ENCODE measurements around the gene TBRG1. TPM values are rescaled to one million over a fixed set of nuclear protein-coding genes. Genes with fewer than 3 reads are reported as not detected.
A peak's percentile ranks its signal among the peaks of the same experiment; 100 is the strongest.

The TBRG1 gene
- total and polyA plus RNA-seq, 2 experiments from 2014 or later: 24.8 to 56.6 TPM

DNA sequence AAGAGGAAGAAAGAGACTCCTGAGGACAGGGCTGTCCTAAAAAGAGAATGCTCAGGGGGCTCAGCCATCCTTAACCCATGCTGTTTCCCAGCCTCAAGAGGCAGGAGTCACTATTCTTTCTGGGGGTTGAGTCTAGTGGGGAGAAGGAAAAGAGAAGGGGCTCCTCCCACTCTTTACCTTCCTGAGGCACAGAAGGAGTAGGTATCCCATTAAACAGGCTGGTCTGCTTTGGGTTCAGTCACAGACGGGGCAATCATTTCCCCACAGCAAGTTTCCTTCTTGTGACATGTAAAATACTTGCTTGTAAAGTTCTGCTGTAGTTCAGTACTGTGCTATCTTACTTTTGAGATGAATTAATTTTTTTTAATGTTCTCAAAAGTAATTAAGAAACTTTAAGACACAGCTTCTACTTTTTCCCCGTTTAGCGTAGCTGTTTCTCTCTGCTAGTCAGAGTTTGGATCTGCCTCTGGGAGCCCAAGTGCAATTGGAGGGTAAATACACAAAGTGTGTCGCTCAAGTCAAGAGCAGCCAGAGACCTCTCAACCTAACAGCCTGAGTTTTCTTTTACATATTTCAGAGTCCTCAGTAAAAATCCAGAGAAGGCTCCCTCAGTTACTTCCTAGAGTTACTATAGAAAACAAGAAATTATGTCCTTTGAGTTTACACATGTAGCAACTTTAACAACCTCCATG is 37.8 kb upstream of the TBRG1 start:
- H3K27ac ChIP-seq (ENCODE audit: low read depth): no peak overlapping the region
- H3K4me2 ChIP-seq: no peak overlapping the region
- no peaks in the 10 kb centered on the region for H4K20me1 ChIP-seq (replicated peaks; ENCODE audit: insufficient read depth)
- peak overlapping the region; percentile 78 for H2AFZ ChIP-seq
- DNase-seq (ENCODE audit: low spot score) (no peak), ATAC-seq (peak; percentile 62)
- TF ChIP-seq, protein P1, sequence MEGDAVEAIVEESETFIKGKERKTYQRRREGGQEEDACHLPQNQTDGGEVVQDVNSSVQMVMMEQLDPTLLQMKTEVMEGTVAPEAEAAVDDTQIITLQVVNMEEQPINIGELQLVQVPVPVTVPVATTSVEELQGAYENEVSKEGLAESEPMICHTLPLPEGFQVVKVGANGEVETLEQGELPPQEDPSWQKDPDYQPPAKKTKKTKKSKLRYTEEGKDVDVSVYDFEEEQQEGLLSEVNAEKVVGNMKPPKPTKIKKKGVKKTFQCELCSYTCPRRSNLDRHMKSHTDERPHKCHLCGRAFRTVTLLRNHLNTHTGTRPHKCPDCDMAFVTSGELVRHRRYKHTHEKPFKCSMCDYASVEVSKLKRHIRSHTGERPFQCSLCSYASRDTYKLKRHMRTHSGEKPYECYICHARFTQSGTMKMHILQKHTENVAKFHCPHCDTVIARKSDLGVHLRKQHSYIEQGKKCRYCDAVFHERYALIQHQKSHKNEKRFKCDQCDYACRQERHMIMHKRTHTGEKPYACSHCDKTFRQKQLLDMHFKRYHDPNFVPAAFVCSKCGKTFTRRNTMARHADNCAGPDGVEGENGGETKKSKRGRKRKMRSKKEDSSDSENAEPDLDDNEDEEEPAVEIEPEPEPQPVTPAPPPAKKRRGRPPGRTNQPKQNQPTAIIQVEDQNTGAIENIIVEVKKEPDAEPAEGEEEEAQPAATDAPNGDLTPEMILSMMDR (conservative IDR thresholded peaks at IDR 0.05; ENCODE audit: low read depth in 2 of 2): no peak
- TF ChIP-seq JUNB (IDR thresholded peaks at IDR 0.05; ENCODE audit: unreplicated experiment): no peak
- TF ChIP-seq STAT1 (IDR thresholded peaks at IDR 0.05; ENCODE audit: unreplicated experiment): no peak
- no peak for TF ChIP-seq POLR2AphosphoS5 (IDR thresholded peaks at IDR 0.05; ENCODE audit: low read depth)
- TF ChIP-seq CREB1 (CRISPR knock-in tag; IDR thresholded peaks at IDR 0.05; ENCODE audit: low read depth): no peak
- TF ChIP-seq, protein P2, sequence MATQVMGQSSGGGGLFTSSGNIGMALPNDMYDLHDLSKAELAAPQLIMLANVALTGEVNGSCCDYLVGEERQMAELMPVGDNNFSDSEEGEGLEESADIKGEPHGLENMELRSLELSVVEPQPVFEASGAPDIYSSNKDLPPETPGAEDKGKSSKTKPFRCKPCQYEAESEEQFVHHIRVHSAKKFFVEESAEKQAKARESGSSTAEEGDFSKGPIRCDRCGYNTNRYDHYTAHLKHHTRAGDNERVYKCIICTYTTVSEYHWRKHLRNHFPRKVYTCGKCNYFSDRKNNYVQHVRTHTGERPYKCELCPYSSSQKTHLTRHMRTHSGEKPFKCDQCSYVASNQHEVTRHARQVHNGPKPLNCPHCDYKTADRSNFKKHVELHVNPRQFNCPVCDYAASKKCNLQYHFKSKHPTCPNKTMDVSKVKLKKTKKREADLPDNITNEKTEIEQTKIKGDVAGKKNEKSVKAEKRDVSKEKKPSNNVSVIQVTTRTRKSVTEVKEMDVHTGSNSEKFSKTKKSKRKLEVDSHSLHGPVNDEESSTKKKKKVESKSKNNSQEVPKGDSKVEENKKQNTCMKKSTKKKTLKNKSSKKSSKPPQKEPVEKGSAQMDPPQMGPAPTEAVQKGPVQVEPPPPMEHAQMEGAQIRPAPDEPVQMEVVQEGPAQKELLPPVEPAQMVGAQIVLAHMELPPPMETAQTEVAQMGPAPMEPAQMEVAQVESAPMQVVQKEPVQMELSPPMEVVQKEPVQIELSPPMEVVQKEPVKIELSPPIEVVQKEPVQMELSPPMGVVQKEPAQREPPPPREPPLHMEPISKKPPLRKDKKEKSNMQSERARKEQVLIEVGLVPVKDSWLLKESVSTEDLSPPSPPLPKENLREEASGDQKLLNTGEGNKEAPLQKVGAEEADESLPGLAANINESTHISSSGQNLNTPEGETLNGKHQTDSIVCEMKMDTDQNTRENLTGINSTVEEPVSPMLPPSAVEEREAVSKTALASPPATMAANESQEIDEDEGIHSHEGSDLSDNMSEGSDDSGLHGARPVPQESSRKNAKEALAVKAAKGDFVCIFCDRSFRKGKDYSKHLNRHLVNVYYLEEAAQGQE (IDR thresholded peaks at IDR 0.05; ENCODE audit: unreplicated experiment): no peak
- no peak for TF ChIP-seq EZH2phosphoT487 (IDR thresholded peaks at IDR 0.05; ENCODE audit: unreplicated experiment)
- TF ChIP-seq NANOG (IDR thresholded peaks at IDR 0.05; ENCODE audit: borderline replicate concordance): no peak
- TF ChIP-seq EZH2 (IDR thresholded peaks at IDR 0.05; ENCODE audit: low read depth, unreplicated experiment): no peak
- H3K27me3 Mint-ChIP-seq (ENCODE audit: insufficient read depth, low read depth, poor library complexity): no peaks in the 10 kb centered on the region
- no peaks in the 10 kb centered on the region for H3K4me1 ChIP-seq (ENCODE audit: insufficient read depth)
- peaks cover 12% of the 10 kb centered on the region; the same call in 2 of the 3 replicates for H3K4me1 Mint-ChIP-seq
- H3K9me2 ChIP-seq (ENCODE audit: insufficient read depth): 0 out of 2 replicates have a peak, but pooled peaks cover 4% of the 10 kb centered on the region
- no peak overlapping the region for H3K4me3 Mint-ChIP-seq
- no peaks in the 10 kb centered on the region for H3K36me3 ChIP-seq (ENCODE audit: insufficient read depth)
- H3K9me3 Mint-ChIP-seq: no peaks in the 10 kb centered on the region
- H3F3A ChIP-seq (replicated peaks; ENCODE audit: low read depth): no peaks in the 10 kb centered on the region
- no peak overlapping the region for H3K4me3 ChIP-seq
- H3K36me3 Mint-ChIP-seq (ENCODE audit: low read depth): no peaks in the 10 kb centered on the region
- no peaks in the 10 kb centered on the region for H3K79me2 ChIP-seq (replicated peaks; ENCODE audit: insufficient read depth)
- H3K27me3 ChIP-seq (ENCODE audit: insufficient read depth): no peaks in the 10 kb centered on the region
- no peak overlapping the region for H3K27ac Mint-ChIP-seq

Data from GM23338 (cell line).